Mesendoderm (in vitro differentiated cells): ENCODE results near the gene FOXP4.
"Not testable (repeated sequence)": the region's sequence is repeated elsewhere in the genome, so short reads cannot be mapped to it uniquely, and the experiment has no call there.

ENCODE experiments used
- DNase-seq: peaks from one replicate; pipeline ENCODE4 v3.0.0; 2013
- H2AK5ac ChIP-seq: 2 replicates; pipeline ENCODE4 v1.6.1; 2013; ENCODE audit warnings: low read length, inconsistent platforms
- H2BK120ac ChIP-seq: 2 replicates; pipeline ENCODE4 v1.6.1; 2013; ENCODE audit warnings: low read depth, mild to moderate bottlenecking, low read length, moderate library complexity, mixed read lengths
- H2BK15ac ChIP-seq: replicated peaks from 2 replicates; pipeline ENCODE4 v1.6.1; 2013; ENCODE audit warnings: low read depth, mild to moderate bottlenecking, moderate library complexity
- H2BK5ac ChIP-seq: 2 replicates; pipeline ENCODE4 v1.6.1; 2013; ENCODE audit warnings: low read length, inconsistent platforms
- H3K18ac ChIP-seq: 2 replicates; pipeline ENCODE4 v1.6.1; 2013; ENCODE audit warnings: mild to moderate bottlenecking, low read length, mixed read lengths
- H3K23ac ChIP-seq: one replicate; pipeline ENCODE4 v1.6.1; 2013; ENCODE audit warnings: low read length
- H3K27ac ChIP-seq: 2 replicates; pipeline ENCODE4 v1.5.1; 2013; ENCODE audit warnings: low read depth, mild to moderate bottlenecking, inconsistent platforms, low read length, moderate library complexity
- H3K27me3 ChIP-seq: 2 replicates; pipeline ENCODE4 v1.6.1; 2013; ENCODE audit warnings: low read length, control low read depth, mild to moderate bottlenecking, inconsistent platforms; ENCODE audit not compliant: insufficient read depth, poor library complexity
- H3K36me3 ChIP-seq: 2 replicates; pipeline ENCODE4 v1.6.1; 2013; ENCODE audit warnings: low read length, inconsistent platforms; ENCODE audit not compliant: control insufficient read depth, insufficient read depth
- H3K4ac ChIP-seq: one replicate; pipeline ENCODE4 v1.6.1; 2013; ENCODE audit warnings: low read depth, mild to moderate bottlenecking, low read length, moderate library complexity
- H3K4me1 ChIP-seq: 2 replicates; pipeline ENCODE4 v1.6.1; 2013; ENCODE audit warnings: low read depth, low read length, inconsistent platforms; ENCODE audit not compliant: control insufficient read depth
- H3K4me2 ChIP-seq: 2 replicates; pipeline ENCODE4 v1.6.1; 2013; ENCODE audit warnings: low read length
- H3K4me3 ChIP-seq: 2 replicates; pipeline ENCODE4 v1.5.1; 2013; ENCODE audit warnings: mild to moderate bottlenecking, low read length
- H3K56ac ChIP-seq: one replicate; pipeline ENCODE4 v1.6.1; 2013; ENCODE audit warnings: low read length
- H3K79me1 ChIP-seq: 2 replicates; pipeline ENCODE4 v1.6.1; 2013; ENCODE audit warnings: low read length, inconsistent platforms
- H3K79me2 ChIP-seq: 2 replicates; pipeline ENCODE4 v1.6.1; 2013; ENCODE audit warnings: mild to moderate bottlenecking, low read length; ENCODE audit not compliant: control insufficient read depth, insufficient read depth
- H3K9ac ChIP-seq: 2 replicates; pipeline ENCODE4 v1.6.1; 2013; ENCODE audit warnings: low read length, inconsistent platforms
- H4K5ac ChIP-seq: one replicate; pipeline ENCODE4 v1.6.1; 2013; ENCODE audit warnings: low read length
- H4K8ac ChIP-seq: one replicate; pipeline ENCODE4 v1.6.1; 2013; ENCODE audit warnings: low read depth, mild to moderate bottlenecking, control low read depth, low read length, moderate library complexity
- WGBS: extraction: QIAGEN DNeasy Blood & Tissue Kit; methylation state at CpG from one replicate; pipeline ENCODE4 v1.1.7; 2013; ENCODE audit warnings: low lambda C conversion rate, missing lambda C conversion rate; ENCODE audit not compliant: insufficient coverage; ENCODE audit errors: extremely low coverage; 5-methylcytosine and 5-hydroxymethylcytosine counted together

FOXP4 gene

DNA sequence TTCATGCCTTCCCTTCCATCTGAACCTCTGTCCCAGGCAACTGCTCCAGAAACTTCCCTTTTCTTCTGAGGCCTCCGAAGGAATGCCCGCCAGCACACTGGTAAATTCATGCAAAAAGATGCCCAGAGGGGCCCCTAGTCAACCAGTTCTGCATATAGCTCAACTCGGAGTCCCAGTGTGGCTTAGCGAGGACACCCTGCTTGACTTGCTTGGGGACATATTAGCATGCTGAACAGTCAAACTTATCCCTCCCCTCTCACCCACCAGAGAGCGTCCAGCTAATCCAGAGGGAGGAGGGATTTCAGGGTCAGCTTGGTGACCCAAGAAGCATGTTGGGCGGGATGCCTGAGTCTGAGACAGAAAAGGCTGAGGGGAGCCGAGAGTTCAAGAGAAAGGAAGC is 69.1 kb downstream of the FOXP4 start:
- Histone ChIP-seq H2BK15ac (no peak overlapping the region), H3K18ac (no peak overlapping the region), H3K27ac (no peak overlapping the region), H2AK5ac (no peak overlapping the region), H3K36me3 (no peaks in the 10 kb centered on the region), H4K5ac (no peak overlapping the region), H3K23ac (no peak overlapping the region), H2BK120ac (no peak overlapping the region), H3K79me1 (no peaks in the 10 kb centered on the region), H3K9ac (no peak overlapping the region), H4K8ac (no peak overlapping the region), H3K4me2 (no peak overlapping the region), H3K27me3 (peaks cover 2% of the 10 kb centered on the region), H3K79me2 (no peaks in the 10 kb centered on the region), H3K4me1 (peaks cover 2% of the 10 kb centered on the region), H3K4me3 (no peak overlapping the region), H3K56ac (no peak overlapping the region), H3K4ac (no peak overlapping the region), H2BK5ac (no peak overlapping the region)
- no CpG with 5 or more reads among the region's 7 CpGs for WGBS
- DNase-seq: no peak

DNA sequence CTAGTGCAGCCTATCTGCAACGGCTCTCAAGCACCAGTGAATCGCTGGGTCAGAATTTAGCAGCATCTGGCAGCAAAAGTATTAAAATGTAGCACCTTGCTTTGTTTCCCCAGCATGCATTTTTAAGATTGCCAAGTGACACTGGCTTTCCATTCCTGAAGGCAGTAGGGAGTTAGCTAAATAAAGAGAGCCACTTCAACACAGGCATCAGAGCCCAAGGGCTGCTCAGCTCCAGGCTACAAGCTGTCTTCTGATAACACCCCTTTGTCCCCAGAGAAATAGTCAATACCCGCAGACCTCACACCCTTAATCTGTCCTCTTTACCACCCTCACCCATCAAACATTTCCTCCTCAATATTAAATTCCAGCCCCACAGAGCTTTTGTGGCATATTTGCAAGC is 72.4 kb downstream of the FOXP4 start:
- Histone ChIP-seq H3K4me3 (no peak overlapping the region), H3K27me3 (peaks cover 2% of the 10 kb centered on the region), H3K36me3 (no peaks in the 10 kb centered on the region), H3K9ac (no peak overlapping the region), H3K27ac (no peak overlapping the region), H3K56ac (no peak overlapping the region), H3K79me2 (no peaks in the 10 kb centered on the region), H3K4ac (no peak overlapping the region), H4K5ac (no peak overlapping the region), H2BK120ac (no peak overlapping the region), H2BK5ac (no peak overlapping the region), H4K8ac (no peak overlapping the region), H3K23ac (no peak overlapping the region), H3K18ac (no peak overlapping the region), H2AK5ac (no peak overlapping the region), H3K79me1 (no peaks in the 10 kb centered on the region), H3K4me2 (no peak overlapping the region), H3K4me1 (peaks cover 2% of the 10 kb centered on the region), H2BK15ac (no peak overlapping the region)
- WGBS: 100% methylated on average over 1 of the region's 3 CpGs
- DNase-seq: peak; percentile 42

DNA sequence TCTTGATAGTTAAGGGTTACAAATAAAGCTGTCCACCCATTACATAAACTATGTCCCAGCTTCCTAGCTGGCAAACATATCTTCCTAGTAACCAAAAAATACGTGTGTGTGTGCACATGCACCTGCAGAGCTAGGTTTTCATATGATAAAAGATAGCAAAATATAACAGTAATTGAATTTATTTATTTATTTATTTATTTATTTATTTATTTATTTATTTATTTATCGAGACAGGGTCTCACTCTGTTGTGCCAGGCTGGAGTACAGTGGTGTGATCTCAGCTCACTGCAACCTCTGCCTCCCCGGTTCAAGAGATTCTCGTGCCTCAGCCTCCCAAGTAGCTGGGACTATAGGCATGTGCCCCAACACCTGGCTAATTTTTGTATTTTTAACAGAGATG is 73.0 kb downstream of the FOXP4 start:
- H3K79me2 ChIP-seq, H3K56ac ChIP-seq, H3K23ac ChIP-seq, H3K36me3 ChIP-seq, H3K4ac ChIP-seq, H3K4me2 ChIP-seq, H4K5ac ChIP-seq, H3K9ac ChIP-seq, H3K4me3 ChIP-seq, H2BK5ac ChIP-seq, H2BK120ac ChIP-seq, H3K27ac ChIP-seq, DNase-seq, H3K27me3 ChIP-seq, H2BK15ac ChIP-seq, H3K18ac ChIP-seq, H3K79me1 ChIP-seq, H4K8ac ChIP-seq, H3K4me1 ChIP-seq, H2AK5ac ChIP-seq: not testable (repeated sequence)
- no CpG with 5 or more reads among the region's 4 CpGs for WGBS

DNA sequence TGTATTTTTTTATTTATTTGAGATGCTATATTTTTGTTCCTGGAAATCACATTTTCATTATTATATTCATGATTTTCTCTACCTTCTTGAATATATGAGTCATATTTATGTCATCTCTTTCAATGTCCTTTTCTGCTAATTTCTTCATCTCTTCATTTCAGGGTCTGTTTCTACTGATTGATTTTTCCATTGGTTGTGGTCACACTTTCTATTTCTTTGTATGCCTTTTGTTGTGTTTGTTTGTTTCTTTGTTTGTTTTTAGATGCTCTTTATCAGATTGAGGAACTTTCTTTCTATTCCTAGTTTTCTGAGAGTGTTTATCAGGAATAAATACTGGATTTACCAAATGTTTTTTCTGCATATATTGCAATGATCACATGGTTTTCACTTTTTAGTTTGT is 75.2 kb downstream of the FOXP4 start:
- H3K27me3 ChIP-seq: no peaks in the 10 kb centered on the region

DNA sequence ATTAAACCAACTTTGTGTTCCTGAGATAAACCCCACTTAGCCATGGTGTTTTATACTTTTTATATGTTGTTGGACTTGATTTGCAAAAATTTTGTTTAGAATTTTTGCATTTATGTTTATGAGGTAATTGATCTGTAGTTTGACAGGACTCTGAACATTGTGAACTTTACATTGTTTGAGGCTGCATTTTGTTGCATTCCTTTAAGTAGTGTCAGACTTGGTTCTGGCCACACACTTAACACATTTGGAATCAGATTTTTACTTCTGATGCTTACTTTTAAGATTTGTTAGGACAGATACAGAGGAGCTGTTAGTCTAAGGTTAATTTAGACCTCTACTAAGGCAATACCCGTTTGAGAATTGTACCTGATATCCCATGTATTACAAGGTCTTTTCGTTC is 75.6 kb downstream of the FOXP4 start:
- H2BK5ac ChIP-seq: no peak overlapping the region
- H2BK15ac ChIP-seq: no peak overlapping the region
- no peaks in the 10 kb centered on the region for H3K79me1 ChIP-seq
- no peaks in the 10 kb centered on the region for H3K79me2 ChIP-seq
- H4K8ac ChIP-seq: no peak overlapping the region
- no peak overlapping the region for H3K18ac ChIP-seq
- peaks cover 2% of the 10 kb centered on the region for H3K4me1 ChIP-seq
- no peak overlapping the region for H2BK120ac ChIP-seq
- no peaks in the 10 kb centered on the region for H3K36me3 ChIP-seq
- no peak overlapping the region for H3K27ac ChIP-seq
- no peak overlapping the region for H3K4me2 ChIP-seq
- WGBS: no CpG with 5 or more reads among the region's 2 CpGs
- no peak overlapping the region for H3K9ac ChIP-seq
- no peak overlapping the region for H3K23ac ChIP-seq
- H3K56ac ChIP-seq: no peak overlapping the region
- H4K5ac ChIP-seq: no peak overlapping the region
- no peak for DNase-seq
- H3K4ac ChIP-seq: no peak overlapping the region
- H2AK5ac ChIP-seq: no peak overlapping the region
- H3K27me3 ChIP-seq: no peaks in the 10 kb centered on the region
- no peak overlapping the region for H3K4me3 ChIP-seq

More for the DNA sequence above, 75.2 kb downstream of the FOXP4 start:
- H2BK120ac ChIP-seq: no peak overlapping the region
- no peak overlapping the region for H3K27ac ChIP-seq
- H2BK5ac ChIP-seq: no peak overlapping the region
- no peak overlapping the region for H3K4me2 ChIP-seq
- H4K8ac ChIP-seq: no peak overlapping the region
- H3K79me2 ChIP-seq: no peaks in the 10 kb centered on the region
- H3K79me1 ChIP-seq: no peaks in the 10 kb centered on the region
- H3K4me1 ChIP-seq: peaks cover 2% of the 10 kb centered on the region
- no peak overlapping the region for H2AK5ac ChIP-seq
- DNase-seq: no peak
- H3K56ac ChIP-seq: no peak overlapping the region
- no peak overlapping the region for H3K23ac ChIP-seq
- no peak overlapping the region for H4K5ac ChIP-seq
- H3K9ac ChIP-seq: no peak overlapping the region
- no peak overlapping the region for H3K4me3 ChIP-seq
- no peak overlapping the region for H3K4ac ChIP-seq
- H3K36me3 ChIP-seq: no peaks in the 10 kb centered on the region
- no peak overlapping the region for H3K18ac ChIP-seq
- no peak overlapping the region for H2BK15ac ChIP-seq

DNA sequence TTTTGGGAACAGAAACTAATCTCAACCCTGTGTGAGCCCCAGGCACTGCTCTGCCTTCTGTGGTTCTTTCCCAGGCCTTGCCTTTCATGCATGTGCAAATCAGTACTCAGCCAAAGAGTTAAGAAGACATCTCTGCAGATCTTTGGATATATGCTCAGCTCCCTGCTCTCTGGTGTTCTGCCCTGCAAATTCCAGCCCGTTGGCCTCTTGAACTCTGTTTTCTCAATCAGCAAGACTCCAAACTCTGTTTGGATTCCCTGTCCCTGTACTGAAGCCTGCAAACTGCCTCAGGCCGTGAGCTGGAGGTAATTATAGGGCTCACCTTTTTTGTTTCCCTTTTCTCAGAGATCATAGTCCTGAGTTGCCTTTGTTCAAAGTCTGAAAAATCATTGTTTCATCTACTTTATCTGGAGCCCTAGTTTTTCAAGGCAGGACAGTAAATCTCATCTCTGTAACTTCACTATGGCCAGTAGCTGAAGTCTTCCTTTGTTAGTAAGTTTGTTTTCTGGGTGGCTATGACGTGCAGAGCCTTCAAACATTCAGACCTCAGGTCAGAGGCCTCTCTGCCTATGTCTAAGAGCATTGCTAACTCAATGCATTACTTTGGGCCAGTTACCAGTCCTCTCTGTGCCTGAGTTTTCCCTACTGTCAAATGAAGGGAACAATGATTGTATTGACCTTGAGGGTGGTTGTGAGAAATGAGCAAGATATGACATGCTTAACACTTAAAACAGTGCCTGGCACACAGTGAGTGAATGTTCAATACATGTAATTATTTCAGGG is 76.2 kb downstream of the FOXP4 start:
- peaks cover 2% of the 10 kb centered on the region for H3K4me1 ChIP-seq

More for the DNA sequence above, 76.2 kb downstream of the FOXP4 start:
- no peak overlapping the region for H4K8ac ChIP-seq
- H2BK5ac ChIP-seq: no peak overlapping the region
- DNase-seq: no peak
- no peak overlapping the region for H3K9ac ChIP-seq
- no peak overlapping the region for H3K4me2 ChIP-seq
- H3K36me3 ChIP-seq: no peaks in the 10 kb centered on the region
- no peak overlapping the region for H3K56ac ChIP-seq
- no peak overlapping the region for H3K4ac ChIP-seq
- H3K79me1 ChIP-seq: no peaks in the 10 kb centered on the region
- no peak overlapping the region for H4K5ac ChIP-seq
- no peak overlapping the region for H3K4me3 ChIP-seq
- H2BK15ac ChIP-seq: no peak overlapping the region
- H3K27ac ChIP-seq: no peak overlapping the region
- no peaks in the 10 kb centered on the region for H3K27me3 ChIP-seq
- no peaks in the 10 kb centered on the region for H3K79me2 ChIP-seq
- no peak overlapping the region for H3K23ac ChIP-seq
- no CpG with 5 or more reads among the region's 3 CpGs for WGBS
- no peak overlapping the region for H2AK5ac ChIP-seq
- H2BK120ac ChIP-seq: no peak overlapping the region
- H3K18ac ChIP-seq: no peak overlapping the region
